Activated T-cell treated with anti-CD3 and anti-CD28 coated beads, Interleukin-2, amount 50 U/mL, for 72 hours (primary cell): ENCODE results near the gene PRKCA. TPM values are rescaled to one million over a fixed set of nuclear protein-coding genes. Genes with fewer than 3 reads are reported as not detected.
A peak's percentile ranks its signal among the peaks of the same experiment; 100 is the strongest.
"Not testable (repeated sequence)": the region's sequence is repeated elsewhere in the genome, so short reads cannot be mapped to it uniquely, and the experiment has no call there.

Experiments used
- ATAC-seq, 2 donors: fragments of 150-1000 bp; cut with Tn5 transposase; replicated peaks in 1 of 2; 2 replicates each; pipeline ENCODE4 v1.10.0; 2021; ENCODE audit warnings: moderate library complexity in 2 of 2, mild to moderate bottlenecking in 1 of 2
- DNase-seq, 2 donors: peaks; one replicate each; pipeline ENCODE4 v3.0.0; 2021 to 2022; ENCODE audit warnings: mixed read lengths in 1 of 2
- H3K27ac Mint-ChIP-seq: one replicate; pipeline ENCODE4 v1.8.0; 2022; ENCODE audit warnings: mild to moderate bottlenecking, moderate library complexity, mixed read lengths
- H3K27me3 Mint-ChIP-seq: one replicate; pipeline ENCODE4 v1.8.0; 2022; ENCODE audit warnings: low read depth, mixed read lengths
- H3K36me3 Mint-ChIP-seq, 2 donors: one replicate each; pipeline ENCODE4 v1.8.0; 2022; ENCODE audit warnings: mixed read lengths in 2 of 2, mild to moderate bottlenecking in 1 of 2; ENCODE audit not compliant: insufficient read depth in 2 of 2
- H3K4me1 Mint-ChIP-seq: one replicate; pipeline ENCODE4 v1.8.0; 2022; ENCODE audit warnings: low read depth, mixed read lengths
- H3K4me3 Mint-ChIP-seq, 2 donors: one replicate each; pipeline ENCODE4 v1.8.0; 2022; ENCODE audit warnings: mild to moderate bottlenecking in 2 of 2, mixed read lengths in 2 of 2, moderate library complexity in 2 of 2
- H3K9me3 Mint-ChIP-seq, 2 donors: one replicate each; pipeline ENCODE4 v1.8.0; 2022; ENCODE audit warnings: mixed read lengths in 2 of 2
- total RNA-seq, 2 donors: library from RNA; stranded (reverse); gene quantifications; one replicate each; pipeline ENCODE4 v1.2.3, GENCODE V29; 2022

PRKCA gene
- total RNA-seq, 2 donors from 2014 or later = 126 to 138 TPM

- Mint-ChIP-seq H3K9me3 (no peaks in the 10 kb centered on the region), H3K4me3 (peak overlapping the region; percentile 38 to 63), H3K36me3 (peaks cover 2 to 8% of the 10 kb centered on the region in 2 donors), H3K27ac (peak overlapping the region; percentile 87), H3K4me1 (peaks cover 71% of the 10 kb centered on the region), H3K27me3 (no peaks in the 10 kb centered on the region)
- ATAC-seq = no peak
- DNase-seq = peak; percentile 11 to 14
Observed at GRCh38 chr17:66468241-66469087, 166.1 kb downstream of the PRKCA start.

DNA sequence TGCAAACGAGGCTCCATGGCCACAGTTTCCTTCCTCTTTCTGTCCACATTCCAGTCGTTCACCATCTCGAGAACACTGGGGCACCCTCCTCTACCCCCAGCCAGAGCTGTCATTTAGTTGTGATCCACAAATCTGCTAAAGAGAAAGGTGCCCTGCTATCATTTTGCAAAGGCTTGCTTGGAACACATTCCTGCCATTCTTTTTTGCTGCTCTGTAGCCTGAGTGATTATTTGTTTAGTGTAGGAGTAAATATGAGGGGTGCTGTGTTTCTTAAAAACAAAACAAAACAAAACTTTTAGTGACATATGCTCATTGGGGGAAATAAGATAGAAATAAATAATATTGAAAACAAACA is 166.7 kb downstream of the PRKCA start:
- H3K4me3 Mint-ChIP-seq = peak overlapping the region; percentile 38 to 63

GRCh38 chr17:66469461-66469860 is 167.0 kb downstream of the PRKCA start:
- Mint-ChIP-seq H3K36me3 (peaks cover 2 to 8% of the 10 kb centered on the region in 2 donors), H3K27me3 (no peaks in the 10 kb centered on the region), H3K27ac (peak overlapping the region; percentile 50), H3K9me3 (no peaks in the 10 kb centered on the region), H3K4me1 (peaks cover 72% of the 10 kb centered on the region), H3K4me3 (peak overlapping the region in 1 of 2 donors; percentile 25)
- ATAC-seq = no peak
- no peak for DNase-seq

More for the DNA sequence above, 166.7 kb downstream of the PRKCA start:
- DNase-seq (no peak), ATAC-seq (no peak)
- Mint-ChIP-seq H3K27me3 (no peaks in the 10 kb centered on the region), H3K36me3 (peaks cover 2 to 8% of the 10 kb centered on the region in 2 donors), H3K27ac (peak overlapping the region; percentile 87), H3K9me3 (no peaks in the 10 kb centered on the region), H3K4me1 (peaks cover 71% of the 10 kb centered on the region)

GRCh38 chr17:66469890-66470289 is 167.5 kb downstream of the PRKCA start:
- DNase-seq = no peak
- Mint-ChIP-seq H3K27ac (peak overlapping the region; percentile 38), H3K4me3 (peak overlapping the region in 1 of 2 donors; percentile 25), H3K27me3 (no peaks in the 10 kb centered on the region), H3K36me3 (peaks cover 2 to 8% of the 10 kb centered on the region in 2 donors), H3K4me1 (peaks cover 77% of the 10 kb centered on the region), H3K9me3 (no peaks in the 10 kb centered on the region)
- ATAC-seq = no peak

GRCh38 chr17:66472123-66472522 is 169.7 kb downstream of the PRKCA start:
- no peaks in the 10 kb centered on the region for H3K9me3 Mint-ChIP-seq
- DNase-seq (no peak), ATAC-seq (no peak)
- no peaks in the 10 kb centered on the region for H3K27me3 Mint-ChIP-seq
- H3K36me3 Mint-ChIP-seq = peaks cover 6 to 12% of the 10 kb centered on the region in 2 donors
- H3K27ac Mint-ChIP-seq = no peak overlapping the region
- peaks cover 72% of the 10 kb centered on the region for H3K4me1 Mint-ChIP-seq
- H3K4me3 Mint-ChIP-seq = no peak overlapping the region

- Mint-ChIP-seq H3K36me3 (peaks cover 6 to 21% of the 10 kb centered on the region in 2 donors), H3K27me3 (no peaks in the 10 kb centered on the region), H3K27ac (no peak overlapping the region), H3K9me3 (peaks cover 0 to 2% of the 10 kb centered on the region in 2 donors), H3K4me3 (no peak overlapping the region), H3K4me1 (peaks cover 51% of the 10 kb centered on the region)
- DNase-seq = no peak
- ATAC-seq = no peak
Observed at GRCh38 chr17:66474258-66474657, 171.8 kb downstream of the PRKCA start.

GRCh38 chr17:66474806-66475497 is 172.5 kb downstream of the PRKCA start:
- DNase-seq (no peak), ATAC-seq (no peak)
- Mint-ChIP-seq H3K4me3 (no peak overlapping the region), H3K27me3 (no peaks in the 10 kb centered on the region), H3K9me3 (peaks cover 0 to 2% of the 10 kb centered on the region in 2 donors), H3K36me3 (peaks cover 6 to 21% of the 10 kb centered on the region in 2 donors), H3K4me1 (peaks cover 44% of the 10 kb centered on the region), H3K27ac (peak overlapping the region; percentile 20)

DNA sequence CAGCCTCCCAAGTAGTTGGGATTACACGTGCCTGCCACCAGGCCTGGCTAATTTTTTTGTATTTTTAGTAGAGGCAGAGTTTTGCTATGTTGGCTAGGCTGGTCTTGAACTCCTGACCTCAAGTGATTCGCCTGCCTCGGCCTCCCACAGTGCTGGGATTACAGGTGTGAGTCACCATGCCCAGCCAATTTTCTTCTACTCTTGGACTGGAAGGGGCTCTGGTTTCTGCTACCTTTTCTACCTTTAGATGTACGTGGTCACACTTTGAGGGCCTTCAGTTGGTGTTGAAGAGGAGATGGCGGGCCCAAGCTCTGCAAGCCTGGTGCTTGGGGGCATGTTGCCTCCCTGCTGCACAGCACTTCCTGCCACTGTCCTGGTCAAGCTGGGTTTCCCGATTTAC is 173.6 kb downstream of the PRKCA start:
- DNase-seq = no peak
- Mint-ChIP-seq H3K4me3 (no peak overlapping the region), H3K36me3 (peaks cover 6 to 24% of the 10 kb centered on the region in 2 donors), H3K4me1 (peaks cover 36% of the 10 kb centered on the region), H3K27me3 (no peaks in the 10 kb centered on the region), H3K9me3 (peaks cover 0 to 2% of the 10 kb centered on the region in 2 donors), H3K27ac (no peak overlapping the region)
- ATAC-seq = no peak

DNA sequence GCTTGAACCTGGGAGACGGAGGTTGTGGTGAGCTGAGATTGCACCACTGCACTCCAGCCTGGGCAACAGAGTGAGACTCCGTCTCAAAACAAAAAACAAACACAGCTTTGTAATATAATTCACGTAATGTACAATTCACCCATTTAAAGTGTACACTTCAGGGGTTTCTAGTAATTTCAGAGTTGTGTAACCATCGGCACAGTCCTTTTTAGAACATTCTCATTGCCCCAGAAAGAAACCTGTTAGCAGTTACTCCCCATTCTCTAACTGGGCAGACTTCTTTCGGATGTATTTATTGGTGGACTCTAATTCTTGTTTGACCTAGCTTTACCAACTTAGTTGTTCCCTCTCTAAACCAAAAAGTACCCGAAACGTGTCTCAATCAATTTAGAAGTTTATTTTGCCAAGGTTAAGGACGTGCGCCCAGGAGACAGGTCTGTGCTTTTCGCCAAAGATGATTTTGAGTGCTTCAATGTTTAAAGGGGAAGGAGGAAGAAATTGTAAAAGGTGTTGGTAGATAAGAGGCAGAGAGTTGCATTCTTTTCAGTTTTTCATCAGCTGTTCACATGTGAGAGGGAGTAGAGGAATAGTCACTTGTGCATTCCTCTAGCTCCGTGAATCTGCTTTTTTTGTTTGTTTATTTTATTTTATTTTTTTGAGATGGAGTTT is 175.3 kb downstream of the PRKCA start:
- Mint-ChIP-seq H3K36me3 (peaks cover 8 to 20% of the 10 kb centered on the region in 2 donors), H3K27me3 (no peaks in the 10 kb centered on the region), H3K9me3 (peaks cover 0 to 2% of the 10 kb centered on the region in 2 donors), H3K4me3 (no peak overlapping the region), H3K4me1 (peaks cover 40% of the 10 kb centered on the region), H3K27ac (no peak overlapping the region)
- ATAC-seq (no peak), DNase-seq (no peak)

DNA sequence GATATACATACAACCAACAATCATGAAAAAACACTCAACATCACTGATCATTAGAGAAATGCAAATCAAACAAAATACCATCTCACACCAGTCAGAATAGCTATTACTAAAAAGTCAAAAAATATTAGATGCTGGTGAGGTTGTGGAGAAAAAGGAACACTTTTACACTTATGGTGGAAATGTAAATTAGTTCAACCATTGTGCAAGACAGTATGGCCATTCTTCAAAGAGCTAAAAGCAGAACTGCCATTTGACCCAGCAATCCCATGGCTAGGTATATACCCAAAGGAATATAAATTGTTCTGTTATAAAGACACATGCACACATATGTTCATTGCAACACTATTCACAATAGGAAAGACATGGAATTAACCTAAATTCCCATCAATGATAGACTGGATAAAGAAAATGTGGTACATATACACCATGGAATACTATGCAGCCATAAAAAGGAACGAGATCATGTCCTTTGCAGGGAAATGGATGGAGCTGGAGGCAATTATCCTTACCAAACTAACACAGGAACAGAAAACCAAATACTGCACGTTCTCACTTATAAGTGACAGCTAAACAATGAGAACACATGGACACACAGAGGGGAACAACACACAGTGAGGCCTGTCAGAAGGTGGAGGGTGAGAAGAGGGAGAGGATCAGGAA is 176.9 kb downstream of the PRKCA start:
- peaks cover 6 to 16% of the 10 kb centered on the region in 2 donors for H3K36me3 Mint-ChIP-seq
- H3K4me1 Mint-ChIP-seq = peaks cover 33% of the 10 kb centered on the region
- not testable (repeated sequence) for H3K9me3 Mint-ChIP-seq, H3K4me3 Mint-ChIP-seq, H3K27ac Mint-ChIP-seq, DNase-seq, H3K27me3 Mint-ChIP-seq, ATAC-seq

DNA sequence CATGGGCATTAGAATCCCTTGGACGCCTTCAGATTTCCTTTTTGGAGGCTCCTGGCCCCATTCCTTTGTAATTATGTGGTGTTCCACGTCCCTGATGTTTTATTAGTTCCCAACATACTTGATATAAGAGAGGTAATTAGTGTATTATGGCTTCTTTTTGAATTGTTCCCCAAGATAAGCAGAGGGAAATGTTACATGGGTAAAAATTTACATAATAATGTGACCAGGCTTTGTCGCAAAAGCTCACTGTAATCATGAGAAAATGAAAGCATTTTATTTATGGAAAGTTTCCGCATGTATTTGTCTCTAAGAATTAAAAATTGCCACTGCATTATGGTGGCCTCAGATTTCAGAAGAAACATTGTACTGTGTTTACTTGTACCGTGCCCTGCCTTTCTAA is 177.8 kb downstream of the PRKCA start:
- Mint-ChIP-seq H3K9me3 (peaks cover 0 to 2% of the 10 kb centered on the region in 2 donors), H3K36me3 (peaks cover 4 to 16% of the 10 kb centered on the region in 2 donors), H3K27me3 (no peaks in the 10 kb centered on the region), H3K4me3 (no peak overlapping the region), H3K4me1 (peaks cover 28% of the 10 kb centered on the region), H3K27ac (no peak overlapping the region)
- DNase-seq (no peak), ATAC-seq (no peak)

DNA sequence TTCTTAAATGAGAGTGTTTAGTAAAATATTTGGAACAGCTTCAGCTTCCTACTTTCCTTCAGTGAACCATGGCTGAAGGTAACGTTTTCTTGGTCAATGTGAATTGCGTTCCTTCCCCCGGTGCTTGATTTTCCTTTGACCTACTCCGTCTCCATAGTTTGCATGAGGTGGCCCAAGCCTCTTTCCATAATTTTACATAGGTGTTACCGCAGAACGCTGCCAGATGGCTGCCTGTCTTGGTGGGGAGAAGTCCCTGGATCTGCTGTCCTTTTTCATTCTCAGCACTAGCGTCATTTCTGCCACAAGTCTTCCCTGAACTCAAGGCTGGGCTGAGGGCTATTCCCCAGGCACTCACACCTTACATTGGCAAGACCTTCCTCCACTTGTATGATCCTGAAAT is 178.4 kb downstream of the PRKCA start:
- H3K4me3 Mint-ChIP-seq = no peak overlapping the region
- H3K9me3 Mint-ChIP-seq = peaks cover 0 to 2% of the 10 kb centered on the region in 2 donors
- DNase-seq (no peak), ATAC-seq (no peak)
- no peak overlapping the region for H3K27ac Mint-ChIP-seq
- peaks cover 3 to 15% of the 10 kb centered on the region in 2 donors for H3K36me3 Mint-ChIP-seq
- peaks cover 28% of the 10 kb centered on the region for H3K4me1 Mint-ChIP-seq
- no peaks in the 10 kb centered on the region for H3K27me3 Mint-ChIP-seq
